Erythroblast (primary cell): ENCODE data around the gene GBGT1.

Experiments
- GATA1 ChIP-seq: IDR thresholded peaks from 2 replicates; pipeline ENCODE4 v1.6.1; 2011; ENCODE audit warnings: low read depth, mild to moderate bottlenecking, control low read depth, low read length, moderate library complexity
- POLR2A ChIP-seq: IDR thresholded peaks from 2 replicates; pipeline ENCODE4 v1.6.1; 2011; ENCODE audit warnings: mild to moderate bottlenecking, low read length

DNA sequence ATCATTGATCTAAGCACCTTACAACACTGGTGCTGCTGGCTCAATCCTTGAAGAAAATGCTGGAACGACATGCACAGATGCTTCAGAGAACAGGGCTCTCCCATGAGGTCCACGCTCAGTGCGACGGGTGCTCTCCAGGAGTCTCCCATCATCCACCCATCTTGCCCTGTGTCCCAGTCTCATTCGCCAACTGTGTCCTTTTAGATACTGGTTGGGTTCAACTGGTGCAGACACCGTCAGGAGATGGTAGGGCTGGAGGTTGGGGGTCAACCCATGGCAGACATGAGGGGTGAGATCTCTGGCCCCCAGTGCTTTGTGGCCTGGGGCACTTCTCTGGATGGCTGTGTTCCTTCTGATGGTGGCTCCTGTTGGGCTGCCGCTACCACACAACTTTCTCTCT lies 46.9 kb upstream of the GBGT1 start:
- no peak for TF ChIP-seq POLR2A
- TF ChIP-seq GATA1: no peak
